ENCODE results near the gene ERC1.

- TF ChIP-seq POLR2A (IDR thresholded peaks at IDR 0.05): no peak
- TF ChIP-seq CTCF (IDR thresholded peaks at IDR 0.05): no peak
Observed at GRCh38 chr12:1204581-1205121, 213.6 kb downstream of the ERC1 start.

Measured in vagina (tissue), 2 donors.